GM13976 (cell line): ENCODE data around the gene RCL1.

ENCODE experiments used
- DNase-seq: peaks from one replicate; pipeline ENCODE4 v3.0.0; 2012; ENCODE audit warnings: low spot score
- in situ Hi-C: fragments of 300-500 bp; cut with MboI; formaldehyde crosslinking; loops from one replicate; pipeline ENCODE4 v1.12.0; 2022; ENCODE audit warnings: low sequenced_read_pairs, mixed read lengths, inconsistent platforms; ENCODE audit not compliant: unreplicated experiment
- TF ChIP-seq, protein P1 (sequence below): IDR thresholded peaks from 2 replicates; pipeline ENCODE4 v1.5.1; 2012; ENCODE audit warnings: borderline replicate concordance, mild to moderate bottlenecking; ENCODE audit not compliant: insufficient read depth; ENCODE audit errors: extremely low read depth, missing control alignments, control extremely low read depth

The RCL1 gene

DNA sequence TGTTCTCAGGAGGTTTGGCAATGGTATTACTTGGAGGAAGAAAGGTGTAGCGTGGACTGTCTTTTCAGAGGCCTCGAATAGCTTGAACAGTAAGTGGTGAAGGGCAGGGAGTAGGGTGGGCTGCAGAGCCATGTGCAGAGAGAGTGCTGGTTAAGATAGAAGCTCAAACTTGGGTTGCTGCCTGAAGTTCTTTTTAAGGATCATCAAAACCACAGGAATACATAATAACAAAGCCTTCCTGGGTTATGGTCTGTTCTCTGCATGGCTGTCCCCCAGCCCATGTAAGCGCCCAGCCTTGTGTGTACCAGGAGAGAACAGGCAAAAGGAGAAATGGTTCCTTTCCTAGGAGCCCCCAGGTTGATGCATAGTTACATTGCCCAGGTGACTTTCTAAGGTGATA lies 43.9 kb downstream of the RCL1 start:
- no peak for DNase-seq
- in situ Hi-C loops: no loop called here
- TF ChIP-seq, protein P1, sequence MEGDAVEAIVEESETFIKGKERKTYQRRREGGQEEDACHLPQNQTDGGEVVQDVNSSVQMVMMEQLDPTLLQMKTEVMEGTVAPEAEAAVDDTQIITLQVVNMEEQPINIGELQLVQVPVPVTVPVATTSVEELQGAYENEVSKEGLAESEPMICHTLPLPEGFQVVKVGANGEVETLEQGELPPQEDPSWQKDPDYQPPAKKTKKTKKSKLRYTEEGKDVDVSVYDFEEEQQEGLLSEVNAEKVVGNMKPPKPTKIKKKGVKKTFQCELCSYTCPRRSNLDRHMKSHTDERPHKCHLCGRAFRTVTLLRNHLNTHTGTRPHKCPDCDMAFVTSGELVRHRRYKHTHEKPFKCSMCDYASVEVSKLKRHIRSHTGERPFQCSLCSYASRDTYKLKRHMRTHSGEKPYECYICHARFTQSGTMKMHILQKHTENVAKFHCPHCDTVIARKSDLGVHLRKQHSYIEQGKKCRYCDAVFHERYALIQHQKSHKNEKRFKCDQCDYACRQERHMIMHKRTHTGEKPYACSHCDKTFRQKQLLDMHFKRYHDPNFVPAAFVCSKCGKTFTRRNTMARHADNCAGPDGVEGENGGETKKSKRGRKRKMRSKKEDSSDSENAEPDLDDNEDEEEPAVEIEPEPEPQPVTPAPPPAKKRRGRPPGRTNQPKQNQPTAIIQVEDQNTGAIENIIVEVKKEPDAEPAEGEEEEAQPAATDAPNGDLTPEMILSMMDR: no peak

DNA sequence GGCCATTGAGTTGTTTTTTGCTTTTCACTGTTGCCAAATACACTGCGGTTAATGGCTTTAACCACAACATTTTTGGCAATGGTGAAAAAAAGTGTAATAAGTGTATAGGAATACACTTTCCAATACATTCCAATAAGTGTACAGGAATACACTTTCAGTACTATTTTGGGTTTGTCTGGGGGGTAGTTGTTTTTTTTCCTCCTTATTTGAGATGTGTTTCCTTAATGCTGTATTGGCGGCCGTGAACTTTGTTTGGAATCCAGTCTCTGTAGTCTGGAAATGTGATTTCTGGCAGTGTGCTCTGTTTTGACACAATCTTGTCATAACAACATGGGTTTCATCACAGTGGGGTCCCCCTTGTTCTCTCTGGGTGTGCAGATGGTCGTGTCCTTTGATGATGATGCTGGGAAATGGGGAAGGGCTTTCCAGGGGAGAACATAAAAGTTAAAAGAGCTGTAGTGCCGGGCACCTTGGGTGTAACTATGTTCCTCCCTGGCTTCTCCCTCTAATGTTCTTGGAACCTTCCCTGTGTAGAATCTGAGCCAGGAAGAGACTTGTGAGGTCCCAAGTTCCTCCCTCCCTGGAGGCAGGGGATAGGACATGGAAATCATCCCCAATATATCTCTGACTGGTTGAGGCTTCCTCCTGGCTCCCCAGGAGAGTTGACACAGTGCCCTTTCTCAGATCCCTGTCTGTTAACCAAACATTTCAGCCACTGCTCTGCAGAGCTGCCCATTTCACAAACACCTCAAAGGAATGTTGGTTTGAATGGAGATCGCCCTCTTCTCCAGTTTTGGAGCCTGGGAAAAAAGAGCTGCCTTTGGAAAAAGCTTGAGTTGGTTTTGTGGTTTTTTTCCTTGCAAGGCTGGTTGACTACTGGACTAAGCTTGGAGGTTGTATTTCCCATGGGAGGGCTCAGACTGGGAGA lies 44.8 kb downstream of the RCL1 start:
- TF ChIP-seq, protein P1: no peak
- no peak for DNase-seq
- in situ Hi-C loops: no loop called here

DNA sequence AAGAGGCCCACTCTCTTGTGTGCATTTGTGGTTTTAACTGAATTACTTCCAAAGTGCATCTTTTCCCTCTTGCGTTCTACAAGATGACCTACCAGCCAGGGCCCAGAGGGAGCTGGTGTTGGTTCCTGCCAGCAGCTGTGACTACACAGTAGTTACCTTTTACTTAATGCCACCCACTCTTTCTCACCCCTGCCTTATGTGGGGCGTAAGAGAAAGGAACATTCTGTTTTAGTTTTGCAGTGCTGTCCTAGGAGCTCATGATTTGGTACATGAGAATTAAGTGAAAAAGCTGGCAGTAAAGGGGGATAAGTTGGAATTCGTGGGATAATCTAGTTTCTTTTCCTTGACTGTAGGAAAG lies 45.4 kb downstream of the RCL1 start:
- TF ChIP-seq, protein P1: no peak
- in situ Hi-C loops: no loop called here
- no peak for DNase-seq

DNA sequence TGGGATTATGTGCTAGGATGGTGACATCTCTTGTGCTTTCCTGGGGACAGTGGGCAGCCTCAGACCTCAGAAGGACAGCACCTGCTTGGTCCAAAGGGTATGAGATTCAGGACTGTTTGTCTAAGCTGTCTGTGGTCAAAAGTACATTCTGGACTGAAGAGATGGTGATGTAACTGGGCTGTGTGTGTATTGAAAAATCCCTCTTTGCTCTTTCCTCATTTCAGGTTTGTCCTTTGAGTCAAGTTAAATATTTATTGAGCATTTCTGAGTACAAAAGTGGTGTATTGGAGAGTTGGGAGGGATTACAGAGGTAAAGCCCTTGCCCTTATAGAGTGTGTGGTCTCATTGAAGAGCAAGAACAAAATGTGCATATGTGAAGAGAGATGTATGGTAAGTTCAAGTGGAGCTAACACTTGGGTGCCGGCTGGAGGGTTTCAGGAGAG lies 46.7 kb downstream of the RCL1 start:
- no peak for DNase-seq
- in situ Hi-C loops: no loop called here
- TF ChIP-seq, protein P1: no peak

DNA sequence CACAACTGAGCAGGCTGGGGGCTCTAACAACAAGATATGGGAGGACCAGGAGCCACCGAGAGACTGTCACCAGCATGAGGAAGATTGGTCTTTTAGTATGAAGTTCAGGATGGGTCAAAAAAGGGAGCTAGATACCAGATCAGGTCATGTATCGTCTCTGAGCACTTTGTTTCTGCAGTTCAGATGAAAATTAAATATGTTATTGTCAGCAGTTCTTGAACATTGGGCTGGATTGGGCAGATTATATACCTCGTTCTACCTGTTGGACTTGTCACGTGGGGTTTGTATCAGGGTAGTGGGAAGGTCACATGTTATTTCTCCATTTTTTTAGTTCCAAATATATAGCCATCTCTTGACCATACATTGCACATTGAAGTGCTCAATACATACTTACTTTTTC lies 47.3 kb downstream of the RCL1 start:
- TF ChIP-seq, protein P1: no peak
- in situ Hi-C loops: no loop called here
- no peak for DNase-seq

DNA sequence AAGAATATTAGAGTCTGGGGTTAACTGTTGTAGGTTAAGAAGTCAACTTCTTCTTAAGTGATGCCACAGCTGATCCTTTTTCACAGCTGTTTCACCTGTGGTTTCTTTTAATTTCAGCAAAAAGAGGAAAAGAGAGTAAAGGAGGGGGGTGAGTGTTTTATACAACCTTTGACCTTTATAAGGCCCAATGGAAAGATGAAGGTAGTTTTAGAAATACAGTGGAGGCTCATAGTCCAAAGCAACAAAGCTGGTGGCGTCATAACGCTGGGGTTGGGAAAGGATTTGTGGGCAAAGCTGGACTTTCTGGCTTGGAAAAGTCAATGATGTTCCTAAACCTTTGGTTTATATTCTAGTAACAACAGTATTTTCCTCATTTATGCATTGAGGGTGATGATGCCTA lies 49.5 kb downstream of the RCL1 start:
- TF ChIP-seq, protein P1: no peak
- in situ Hi-C loops: no loop called here
- no peak for DNase-seq
